Effector CD4-positive, alpha-beta T cell (primary cell): ENCODE data around the gene RPS8.
A peak's percentile ranks its signal among the peaks of the same experiment; 100 is the strongest.
"Not testable (repeated sequence)": the region's sequence is repeated elsewhere in the genome, so short reads cannot be mapped to it uniquely, and the experiment has no call there.

Experiments used
- DNase-seq: peaks from one replicate; pipeline ENCODE4 v3.0.0-alpha.2; 2020
- total RNA-seq: gene quantifications from one replicate; lab custom pipeline; 2026; lab: John Stamatoyannopoulos, UW

The RPS8 gene
- 906 reads per million, percentile 99 among the genes with 10 or more reads in this experiment for total RNA-seq

DNA sequence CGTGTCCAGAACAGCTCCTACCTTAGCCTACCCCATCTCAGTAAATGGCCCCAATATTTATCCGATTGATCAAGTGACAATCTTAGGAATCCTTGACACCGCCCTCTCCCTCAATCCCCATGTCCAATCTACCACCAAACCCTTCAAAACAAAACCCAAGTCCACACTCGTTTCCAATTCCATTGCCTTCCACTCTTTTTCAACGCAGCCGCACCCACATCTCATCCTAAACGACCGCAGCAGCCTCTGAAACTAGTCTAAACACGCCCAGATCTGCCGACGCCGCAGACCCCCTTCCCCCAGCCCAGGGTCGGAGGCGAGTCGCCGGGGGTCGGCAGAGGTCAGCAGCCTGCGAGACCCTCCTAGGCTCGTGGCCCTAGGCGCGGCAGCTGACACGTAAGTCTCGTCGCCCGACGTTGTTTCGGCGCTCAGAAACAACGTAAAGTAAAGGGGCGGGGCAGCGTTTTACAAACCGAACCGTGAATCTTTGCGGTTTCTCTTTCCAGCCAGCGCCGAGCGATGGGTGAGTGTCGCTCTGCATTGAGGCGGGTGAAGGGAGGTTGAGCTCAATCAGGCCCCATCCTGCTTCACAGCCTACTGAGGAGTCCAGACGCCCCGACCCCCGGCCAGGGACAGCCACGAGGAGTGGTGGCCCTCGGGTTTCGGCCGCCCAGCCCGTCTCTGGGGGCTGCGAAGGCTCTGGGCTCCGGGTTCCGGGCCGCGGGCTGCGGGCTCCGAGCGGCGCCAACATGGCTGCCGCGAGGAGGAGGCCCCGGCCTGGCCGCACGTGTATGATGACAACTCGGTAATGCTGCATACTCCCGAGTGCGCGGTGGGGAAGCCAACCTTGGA is at the start of gene RPS8:
Gene RPS8 (plus strand): TSS at position 463 of the 852 bp plus-strand sequence. CDS start 57 bp downstream, at position 520.
- peak; percentile 85 for DNase-seq

- peak; percentile 91 for DNase-seq
Observed at GRCh38 chr1:44730741-44731512, 44.4 kb upstream of the RPS8 start, which contains the start of gene RNU5D-1. Gene RNU5D-1, minus strand, starts transcription at chr1:44731170.

DNA sequence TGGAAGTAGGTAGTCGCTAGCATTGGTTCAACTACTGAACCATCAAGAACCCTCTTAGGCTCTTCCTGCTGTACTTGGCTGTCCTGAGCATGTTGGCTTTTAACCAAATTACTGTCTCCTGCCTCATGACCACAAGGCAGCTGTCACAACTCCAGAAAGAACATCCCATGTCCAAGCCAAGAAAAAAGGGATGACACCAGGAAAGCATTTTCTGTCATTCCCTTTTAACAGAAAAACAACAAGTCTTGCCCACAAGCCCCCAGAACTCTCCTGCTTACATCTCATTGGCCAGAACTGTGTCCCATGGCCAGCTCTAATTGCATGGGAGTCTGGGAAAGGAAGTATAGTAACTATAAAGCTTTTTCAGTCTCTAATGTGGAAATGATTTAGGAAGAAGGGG is 42.0 kb upstream of the RPS8 start:
- DNase-seq, result no peak

DNA sequence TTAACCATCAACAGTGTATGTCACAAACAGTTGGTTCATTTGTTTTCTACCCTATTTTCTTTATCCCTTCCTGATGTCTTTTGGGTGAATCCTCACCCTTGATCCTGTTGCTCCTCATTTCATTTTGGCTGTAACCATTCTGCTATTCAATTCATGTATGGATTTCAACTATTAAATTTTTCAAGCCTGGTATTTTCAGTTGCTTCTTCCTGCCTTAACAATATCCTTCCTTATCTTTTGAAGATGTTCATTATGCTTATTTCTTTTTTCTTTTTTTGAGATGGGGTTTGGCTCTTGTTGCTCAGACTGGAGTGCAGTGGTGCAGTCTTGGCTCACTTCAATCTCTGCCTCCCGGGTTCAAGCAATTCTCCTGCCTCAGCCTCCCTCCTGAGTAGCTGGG is 41.6 kb upstream of the RPS8 start:
- no peak for DNase-seq

DNA sequence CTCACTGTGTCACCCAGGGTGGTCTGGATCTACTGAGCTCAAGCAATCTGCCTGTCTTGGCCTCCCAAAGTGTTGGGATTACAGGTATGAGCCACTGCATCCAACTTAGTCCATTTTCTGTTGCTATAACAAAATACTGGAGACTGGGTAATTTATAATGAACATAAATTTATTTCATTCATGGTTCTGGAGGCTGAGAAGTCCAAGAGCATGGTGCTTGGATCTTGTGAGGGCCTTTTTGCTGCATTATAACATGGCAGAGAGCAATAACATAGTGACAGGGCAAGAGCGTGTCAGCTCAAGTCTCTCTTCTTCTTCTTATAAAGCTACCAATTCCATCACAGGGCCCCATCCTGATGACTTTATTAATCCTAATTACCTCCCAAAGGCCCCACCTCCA is 39.3 kb upstream of the RPS8 start:
- DNase-seq, result no peak

- DNase-seq, result not testable (repeated sequence)
Observed at GRCh38 chr1:44738953-44739306, 36.4 kb upstream of the RPS8 start.

DNA sequence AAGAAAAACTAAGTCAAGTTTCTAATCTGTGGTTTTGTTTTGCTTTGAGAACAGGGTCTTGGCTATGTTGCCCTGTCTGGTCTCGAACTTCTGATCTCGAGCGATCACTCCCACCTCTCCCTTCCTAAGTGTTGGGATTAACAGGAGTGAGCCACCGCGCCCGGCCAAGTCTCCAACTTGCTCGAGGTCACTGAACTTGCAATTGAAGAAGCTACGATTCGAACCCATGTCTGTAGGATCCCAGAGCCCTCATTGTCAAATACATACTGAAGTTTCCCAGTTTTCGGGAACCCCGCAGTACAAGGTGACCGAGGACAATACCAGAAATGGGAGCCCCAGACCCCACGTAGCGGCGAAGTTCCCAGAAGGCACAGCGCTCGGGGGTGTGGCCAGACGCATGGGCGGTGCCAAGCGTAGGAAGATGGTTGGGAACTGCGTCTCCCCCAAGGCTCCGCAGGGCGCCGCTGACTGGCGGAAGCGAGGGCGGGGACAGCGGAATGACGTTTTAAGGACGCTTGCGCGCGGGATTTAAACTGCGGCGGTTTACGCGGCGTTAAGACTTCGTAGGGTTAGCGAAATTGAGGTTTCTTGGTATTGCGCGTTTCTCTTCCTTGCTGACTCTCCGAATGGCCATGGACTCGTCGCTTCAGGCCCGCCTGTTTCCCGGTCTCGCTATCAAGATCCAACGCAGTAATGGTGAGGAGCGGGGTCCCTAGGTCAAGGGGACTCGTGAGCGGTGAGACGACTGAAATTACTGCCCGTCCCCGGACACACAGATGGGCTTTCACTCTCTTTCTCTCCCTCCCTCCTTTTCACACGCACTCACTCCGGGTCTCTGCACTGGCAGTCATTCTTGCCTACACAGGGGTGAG is 35.8 kb upstream of the RPS8 start, which contains the start of gene KIF2C:
Gene KIF2C (plus strand): TSS at position 531 of the 872 bp plus-strand sequence. CDS start 96 bp downstream, at position 627.
- peak; percentile 93 for DNase-seq

- no peak for DNase-seq
Observed at GRCh38 chr1:44740179-44740617, 35.1 kb upstream of the RPS8 start.

DNA sequence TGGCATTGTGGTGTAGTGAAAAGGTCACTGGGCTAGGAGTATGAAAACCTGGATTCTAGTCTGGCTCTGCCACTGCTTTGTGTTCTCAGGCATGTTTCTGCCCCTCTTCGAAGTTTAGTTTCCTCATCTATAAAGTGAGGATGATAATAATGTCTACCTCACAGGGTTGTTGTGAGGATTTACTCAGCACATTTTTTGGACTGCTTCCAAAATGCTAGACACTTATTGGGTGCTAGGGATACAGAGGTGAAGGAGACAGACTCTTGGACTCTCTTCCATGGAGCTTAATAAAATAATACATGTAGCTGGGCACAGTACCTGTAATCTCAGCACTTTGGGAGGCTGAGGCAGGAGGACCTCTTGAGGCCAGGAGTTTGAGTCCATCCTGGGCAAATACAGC is 32.1 kb upstream of the RPS8 start:
- no peak for DNase-seq

- DNase-seq, result no peak
Observed at GRCh38 chr1:44747878-44748277, 27.5 kb upstream of the RPS8 start.

- no peak for DNase-seq
Observed at GRCh38 chr1:44757420-44757819, 17.9 kb upstream of the RPS8 start.

DNA sequence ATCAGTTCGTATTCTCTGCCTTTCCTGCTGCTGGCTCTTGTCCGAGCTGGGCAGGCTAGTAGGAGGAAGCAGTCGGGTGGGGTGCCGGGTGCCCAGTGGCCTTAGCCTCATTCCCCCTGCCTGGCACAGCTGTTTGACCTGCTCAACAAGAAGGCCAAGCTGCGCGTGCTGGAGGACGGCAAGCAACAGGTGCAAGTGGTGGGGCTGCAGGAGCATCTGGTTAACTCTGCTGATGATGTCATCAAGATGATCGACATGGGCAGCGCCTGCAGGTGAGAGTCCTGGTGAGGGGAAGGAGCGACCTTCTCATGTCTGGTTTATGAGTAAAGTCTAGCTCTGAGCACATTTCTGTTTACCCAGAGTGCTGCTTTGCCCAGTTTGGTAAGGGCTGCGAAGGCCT is 16.3 kb upstream of the RPS8 start:
- no peak for DNase-seq

- DNase-seq, result no peak
Observed at GRCh38 chr1:44760876-44761275, 14.5 kb upstream of the RPS8 start.

DNA sequence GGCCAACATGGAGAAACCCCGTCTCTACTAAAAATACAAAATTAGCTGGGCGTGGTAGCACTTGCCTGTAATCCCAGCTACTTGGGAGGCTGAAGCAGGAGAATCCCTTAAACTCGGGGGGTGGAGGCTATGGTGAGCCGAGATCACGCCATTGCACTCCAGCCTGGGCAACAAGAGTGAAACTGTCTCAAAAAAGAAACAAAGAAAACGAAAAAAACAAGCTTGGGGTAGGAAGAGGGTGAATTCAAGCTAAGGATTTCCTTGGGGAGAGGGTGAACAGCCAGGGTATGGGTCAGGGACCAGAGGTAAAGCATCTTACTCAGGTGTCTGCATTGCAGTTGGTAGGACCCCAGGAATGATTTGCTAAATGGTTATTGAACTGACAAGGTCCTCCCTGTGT is 8.9 kb upstream of the RPS8 start:
- not testable (repeated sequence) for DNase-seq

DNA sequence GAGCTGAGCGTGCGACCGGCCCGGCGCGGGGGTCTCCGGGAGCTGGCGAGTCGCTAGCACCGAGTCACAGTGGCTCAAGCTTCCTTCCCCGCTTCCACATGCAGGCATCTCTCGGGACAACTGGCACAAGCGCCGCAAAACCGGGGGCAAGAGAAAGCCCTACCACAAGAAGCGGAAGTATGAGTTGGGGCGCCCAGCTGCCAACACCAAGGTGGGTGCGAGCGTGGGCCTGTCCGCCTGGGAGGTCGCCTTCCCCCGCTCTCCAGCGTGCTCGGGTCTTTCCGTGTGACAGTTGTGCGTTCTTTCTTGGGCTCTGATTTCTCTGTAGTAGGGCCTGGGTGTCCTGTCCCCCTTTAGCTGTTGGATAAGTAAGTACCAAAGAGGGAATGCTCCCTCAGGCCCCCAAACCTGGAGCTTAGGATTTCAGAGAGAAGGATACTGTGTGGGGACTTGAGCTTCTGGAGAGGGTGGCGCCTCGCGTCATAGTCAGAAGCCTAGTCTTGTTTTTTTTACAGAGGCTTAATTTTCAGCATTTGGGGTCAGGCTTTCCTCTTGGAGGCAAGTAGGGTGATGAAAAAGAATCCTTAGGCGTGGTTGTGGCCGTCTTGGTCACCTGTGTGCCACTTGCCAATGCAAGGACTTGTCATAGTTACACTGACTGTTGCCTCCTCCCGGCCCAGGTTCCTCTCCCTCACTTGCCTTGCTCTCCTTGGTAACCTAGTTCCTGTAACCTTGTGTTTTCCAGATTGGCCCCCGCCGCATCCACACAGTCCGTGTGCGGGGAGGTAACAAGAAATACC is 790 bp downstream of the RPS8 start:
- DNase-seq, result no peak

GRCh38 chr1:44776730-44777068 is 1.4 kb downstream of the RPS8 start:
- DNase-seq, result no peak

- DNase-seq, result no peak
Observed at GRCh38 chr1:44777547-44777946, 2.2 kb downstream of the RPS8 start.

DNA sequence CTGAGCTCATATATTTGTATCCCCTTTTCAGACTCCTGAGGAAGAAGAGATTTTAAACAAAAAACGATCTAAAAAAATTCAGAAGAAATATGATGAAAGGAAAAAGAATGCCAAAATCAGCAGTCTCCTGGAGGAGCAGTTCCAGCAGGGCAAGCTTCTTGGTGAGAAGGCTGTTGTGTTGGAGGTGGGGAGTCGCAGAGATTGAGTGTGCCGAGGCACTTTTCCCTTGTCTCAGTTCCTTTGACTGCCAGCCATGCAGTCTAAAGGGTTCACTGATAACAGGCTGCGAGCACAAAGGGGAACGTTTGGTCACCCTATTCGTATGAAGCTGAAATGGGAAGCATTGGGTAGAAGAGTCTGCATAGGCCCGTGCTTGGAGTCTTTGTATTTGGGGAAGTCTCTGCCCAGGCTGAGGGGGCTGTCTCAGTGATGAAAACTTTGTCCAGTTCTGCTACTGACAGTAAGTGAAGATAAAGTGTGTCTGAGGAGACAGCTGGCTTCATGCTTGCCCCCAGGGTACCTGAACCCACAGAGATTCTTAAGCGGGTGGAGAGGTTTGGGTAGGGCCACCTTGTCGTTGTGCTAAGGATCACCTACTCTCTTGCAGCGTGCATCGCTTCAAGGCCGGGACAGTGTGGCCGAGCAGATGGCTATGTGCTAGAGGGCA is 2.8 kb downstream of the RPS8 start:
- no peak for DNase-seq

- DNase-seq, result no peak
Observed at GRCh38 chr1:44778705-44779576, 3.6 kb downstream of the RPS8 start.

DNA sequence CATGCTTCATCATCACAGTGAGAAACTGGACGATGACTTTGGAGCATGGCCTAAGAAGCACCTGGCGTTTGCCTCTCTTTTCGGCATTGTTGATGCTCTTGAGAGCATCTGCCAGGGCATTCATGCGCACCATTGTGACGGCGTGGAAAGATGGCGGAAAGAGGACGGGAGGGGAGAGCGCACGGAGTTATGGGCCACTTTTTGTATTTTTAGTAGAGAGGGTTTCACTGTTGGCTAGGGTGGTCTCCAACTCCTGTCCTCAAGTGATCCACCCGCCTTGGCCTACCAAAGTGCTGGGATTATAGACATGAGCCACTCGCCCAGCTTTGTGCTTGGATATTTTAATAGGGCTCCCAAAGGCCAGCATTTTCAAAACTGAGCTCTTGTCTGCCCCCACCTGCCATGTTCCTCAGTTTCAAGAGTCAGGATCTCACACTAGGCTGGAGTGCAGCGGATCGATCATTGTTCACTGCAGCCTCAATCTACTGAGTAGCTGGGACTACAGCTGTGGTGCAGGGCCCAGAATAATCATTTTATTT is 5.3 kb downstream of the RPS8 start:
- DNase-seq, result no peak
